CMK (cell line): ENCODE results near the gene ZFPM1.

Source experiments
- DNase-seq: peaks from one replicate; pipeline ENCODE4 v3.0.0-alpha.2; 2010; ENCODE audit warnings: low read depth

Gene ZFPM1

GRCh38 chr16:88417684-88418476 is 35.2 kb upstream of the ZFPM1 start:
- no peak for DNase-seq

GRCh38 chr16:88418869-88419268 is 34.2 kb upstream of the ZFPM1 start:
- DNase-seq = no peak

GRCh38 chr16:88419790-88420189 is 33.3 kb upstream of the ZFPM1 start:
- no peak for DNase-seq

GRCh38 chr16:88420496-88420895 is 32.6 kb upstream of the ZFPM1 start:
- DNase-seq = no peak

- DNase-seq = no peak
These were observed 31.8 kb upstream of the ZFPM1 start for GRCh38 chr16:88421301-88421700.

- no peak for DNase-seq
These were observed 31.1 kb upstream of the ZFPM1 start for GRCh38 chr16:88421871-88422433.

GRCh38 chr16:88422733-88423447 is 30.2 kb upstream of the ZFPM1 start:
- DNase-seq = no peak

GRCh38 chr16:88423448-88423850 is 29.6 kb upstream of the ZFPM1 start:
- no peak for DNase-seq

- no peak for DNase-seq
These were observed 28.4 kb upstream of the ZFPM1 start for GRCh38 chr16:88424587-88425235.

GRCh38 chr16:88426018-88426417 is 27.1 kb upstream of the ZFPM1 start:
- DNase-seq = no peak

- no peak for DNase-seq
These were observed 25.7 kb upstream of the ZFPM1 start for GRCh38 chr16:88427376-88427775.

GRCh38 chr16:88428156-88428555 is 24.9 kb upstream of the ZFPM1 start:
- no peak for DNase-seq

GRCh38 chr16:88428616-88429386 is 24.3 kb upstream of the ZFPM1 start:
- DNase-seq = no peak

GRCh38 chr16:88429387-88430184 is 23.5 kb upstream of the ZFPM1 start:
- no peak for DNase-seq

GRCh38 chr16:88430185-88430523 is 22.9 kb upstream of the ZFPM1 start:
- no peak for DNase-seq

GRCh38 chr16:88430524-88431446 is 22.3 kb upstream of the ZFPM1 start:
- DNase-seq = no peak

GRCh38 chr16:88431651-88432050 is 21.4 kb upstream of the ZFPM1 start:
- DNase-seq = no peak

GRCh38 chr16:88432174-88432573 is 20.9 kb upstream of the ZFPM1 start:
- DNase-seq = no peak

- no peak for DNase-seq
These were observed 20.3 kb upstream of the ZFPM1 start for GRCh38 chr16:88432753-88433152.
